ENCODE measurements around the gene DHRS3. TPM values are rescaled to one million over a fixed set of nuclear protein-coding genes. Genes with fewer than 3 reads are reported as not detected.

DHRS3 gene
- polyA plus RNA-seq, 1 donor (not counting 4 experiments of a cell fraction or from before 2014, with no cell fraction given), result 10.7 TPM

DNA sequence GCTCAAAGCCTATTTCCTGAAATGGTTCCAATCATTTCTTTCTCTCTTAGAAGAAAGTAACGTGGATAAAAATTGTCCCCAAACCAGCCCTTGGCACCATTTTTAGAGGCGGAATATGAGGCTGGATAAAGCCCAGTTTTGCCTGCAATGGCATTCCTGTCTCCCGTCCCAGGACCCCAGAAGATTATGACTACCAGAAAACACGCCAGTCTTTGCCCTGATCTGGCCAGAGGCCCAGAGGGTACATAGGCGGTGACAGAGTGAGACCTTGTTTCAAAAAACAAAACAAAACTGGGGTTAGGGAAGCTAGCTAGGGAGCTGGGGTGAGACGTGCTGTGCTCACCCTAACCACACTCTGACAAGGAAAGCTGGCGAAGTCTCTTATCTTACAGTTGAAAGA lies 25.8 kb upstream of the DHRS3 start, which contains the start of gene AADACL4:
Gene AADACL4 (plus strand): TSS at position 301 of the 400 bp plus-strand sequence. CDS start 462 bp downstream, outside the sequence.
- Histone ChIP-seq H3K4me2 (ENCODE audit: control insufficient read depth, extremely low read depth, insufficient read depth, low read depth, low read length) (no peak within 1 kb of the TSS), H3K27me3 (ENCODE audit: control insufficient read depth, extremely low read depth, insufficient read depth, low read length) (no peaks in the 10 kb centered on the region), H3K9me1 (ENCODE audit: control insufficient read depth, extremely low read depth, insufficient read depth, low read length) (no peaks in the 10 kb centered on the region), H3K4me1 (ENCODE audit: control insufficient read depth, extremely low read depth, insufficient read depth, low read length) (no peaks in the 10 kb centered on the region), H3K79me2 (ENCODE audit: control insufficient read depth, insufficient read depth, low read length) (no peaks in the 10 kb centered on the region), H3K4me3 (ENCODE audit: control insufficient read depth in 2 of 3, extremely low read depth in 1 of 3, insufficient read depth in 2 of 3, low read depth in 1 of 3, low read length in 3 of 3) (no peak within 1 kb of the TSS), H3K27ac (ENCODE audit: control insufficient read depth, insufficient read depth, low read length) (no peak within 1 kb of the TSS), H3K9me3 (ENCODE audit: control insufficient read depth, low read depth, low read length) (peaks cover 6% of the 10 kb centered on the region), H3K36me3 (ENCODE audit: control insufficient read depth in 2 of 2, extremely low read depth in 1 of 2, insufficient read depth in 2 of 2, low read length in 2 of 2) (no peaks in the 10 kb centered on the region), H4K20me1 (ENCODE audit: control insufficient read depth, extremely low read depth, insufficient read depth, low read length) (no peaks in the 10 kb centered on the region), H3K9ac (ENCODE audit: control insufficient read depth, extremely low read depth, insufficient read depth, low read length) (no peak within 1 kb of the TSS), H2AFZ (ENCODE audit: control insufficient read depth, low read length) (no peak within 1 kb of the TSS)
- TF ChIP-seq EZH2 (IDR thresholded peaks at IDR 0.05; ENCODE audit: low read length), result no peak
- TF ChIP-seq, protein P1, sequence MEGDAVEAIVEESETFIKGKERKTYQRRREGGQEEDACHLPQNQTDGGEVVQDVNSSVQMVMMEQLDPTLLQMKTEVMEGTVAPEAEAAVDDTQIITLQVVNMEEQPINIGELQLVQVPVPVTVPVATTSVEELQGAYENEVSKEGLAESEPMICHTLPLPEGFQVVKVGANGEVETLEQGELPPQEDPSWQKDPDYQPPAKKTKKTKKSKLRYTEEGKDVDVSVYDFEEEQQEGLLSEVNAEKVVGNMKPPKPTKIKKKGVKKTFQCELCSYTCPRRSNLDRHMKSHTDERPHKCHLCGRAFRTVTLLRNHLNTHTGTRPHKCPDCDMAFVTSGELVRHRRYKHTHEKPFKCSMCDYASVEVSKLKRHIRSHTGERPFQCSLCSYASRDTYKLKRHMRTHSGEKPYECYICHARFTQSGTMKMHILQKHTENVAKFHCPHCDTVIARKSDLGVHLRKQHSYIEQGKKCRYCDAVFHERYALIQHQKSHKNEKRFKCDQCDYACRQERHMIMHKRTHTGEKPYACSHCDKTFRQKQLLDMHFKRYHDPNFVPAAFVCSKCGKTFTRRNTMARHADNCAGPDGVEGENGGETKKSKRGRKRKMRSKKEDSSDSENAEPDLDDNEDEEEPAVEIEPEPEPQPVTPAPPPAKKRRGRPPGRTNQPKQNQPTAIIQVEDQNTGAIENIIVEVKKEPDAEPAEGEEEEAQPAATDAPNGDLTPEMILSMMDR (optimal IDR thresholded peaks at IDR 0.05 in 1 of 3, IDR thresholded peaks at IDR 0.05 in 1 of 3, conservative IDR thresholded peaks at IDR 0.05 in 1 of 3; ENCODE audit: extremely low read depth in 1 of 3, insufficient read depth in 2 of 3, low read length in 3 of 3), result no peak
- dilution Hi-C loops (cut with MboI; ENCODE audit: extremely low pct_ligation_motif_present, low sequenced_read_pairs), result no loop called here
- FAIRE-seq (no peak), DNase-seq (ENCODE audit: low read depth, low spot score) (no peak)

DNA sequence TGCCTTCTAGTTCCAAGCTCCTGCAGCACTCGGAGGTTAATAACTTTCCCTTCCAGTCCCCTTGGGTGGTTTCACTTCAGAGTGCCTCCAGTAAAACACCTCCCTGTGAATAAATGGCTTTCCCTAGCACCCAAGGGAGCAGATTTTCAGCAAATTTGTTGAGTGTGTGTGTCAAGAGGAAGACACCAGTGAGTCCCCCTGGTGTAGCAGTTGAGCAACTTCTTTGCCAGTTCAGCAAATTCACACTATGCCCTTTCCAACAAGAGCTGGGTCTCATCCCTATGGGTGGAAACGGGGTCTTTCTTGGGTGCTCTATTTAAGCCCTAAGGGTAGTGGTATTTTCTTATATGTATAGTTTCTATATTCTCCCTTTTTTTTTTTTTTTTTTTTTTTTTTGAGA lies 25.1 kb upstream of the DHRS3 start:
- H2AFZ ChIP-seq (ENCODE audit: control insufficient read depth, low read length), result no peak overlapping the region
- no peak overlapping the region for H3K4me3 ChIP-seq (ENCODE audit: control insufficient read depth in 2 of 3, extremely low read depth in 1 of 3, insufficient read depth in 2 of 3, low read depth in 1 of 3, low read length in 3 of 3)
- H3K4me2 ChIP-seq (ENCODE audit: control insufficient read depth, extremely low read depth, insufficient read depth, low read depth, low read length), result no peak overlapping the region
- no peaks in the 10 kb centered on the region for H3K27me3 ChIP-seq (ENCODE audit: control insufficient read depth, extremely low read depth, insufficient read depth, low read length)
- no peaks in the 10 kb centered on the region for H3K4me1 ChIP-seq (ENCODE audit: control insufficient read depth, extremely low read depth, insufficient read depth, low read length)
- no peaks in the 10 kb centered on the region for H3K36me3 ChIP-seq (ENCODE audit: control insufficient read depth in 2 of 2, extremely low read depth in 1 of 2, insufficient read depth in 2 of 2, low read length in 2 of 2)
- dilution Hi-C loops (cut with MboI; ENCODE audit: extremely low pct_ligation_motif_present, low sequenced_read_pairs), result no loop called here
- peaks cover 6% of the 10 kb centered on the region for H3K9me3 ChIP-seq (ENCODE audit: control insufficient read depth, low read depth, low read length)
- no peak overlapping the region for H3K9ac ChIP-seq (ENCODE audit: control insufficient read depth, extremely low read depth, insufficient read depth, low read length)
- H3K9me1 ChIP-seq (ENCODE audit: control insufficient read depth, extremely low read depth, insufficient read depth, low read length), result no peaks in the 10 kb centered on the region
- no peak for DNase-seq (ENCODE audit: low read depth, low spot score)
- no peaks in the 10 kb centered on the region for H3K79me2 ChIP-seq (ENCODE audit: control insufficient read depth, insufficient read depth, low read length)
- no peak for TF ChIP-seq EZH2 (IDR thresholded peaks at IDR 0.05; ENCODE audit: low read length)
- TF ChIP-seq, protein P1 (optimal IDR thresholded peaks at IDR 0.05 in 1 of 3, IDR thresholded peaks at IDR 0.05 in 1 of 3, conservative IDR thresholded peaks at IDR 0.05 in 1 of 3; ENCODE audit: extremely low read depth in 1 of 3, insufficient read depth in 2 of 3, low read length in 3 of 3), result no peak
- FAIRE-seq, result no peak
- H4K20me1 ChIP-seq (ENCODE audit: control insufficient read depth, extremely low read depth, insufficient read depth, low read length), result no peaks in the 10 kb centered on the region
- no peak overlapping the region for H3K27ac ChIP-seq (ENCODE audit: control insufficient read depth, insufficient read depth, low read length)

Measured in keratinocyte (primary cell).